ENCODE data around the gene PPID. TPM values are rescaled to one million over a fixed set of nuclear protein-coding genes. Genes with fewer than 3 reads are reported as not detected.
"Not testable (repeated sequence)": the region's sequence is repeated elsewhere in the genome, so short reads cannot be mapped to it uniquely, and the experiment has no call there.

The PPID gene
- total RNA-seq, 2 experiments from 2014 or later, result 70.8 to 78.2 TPM

DNA sequence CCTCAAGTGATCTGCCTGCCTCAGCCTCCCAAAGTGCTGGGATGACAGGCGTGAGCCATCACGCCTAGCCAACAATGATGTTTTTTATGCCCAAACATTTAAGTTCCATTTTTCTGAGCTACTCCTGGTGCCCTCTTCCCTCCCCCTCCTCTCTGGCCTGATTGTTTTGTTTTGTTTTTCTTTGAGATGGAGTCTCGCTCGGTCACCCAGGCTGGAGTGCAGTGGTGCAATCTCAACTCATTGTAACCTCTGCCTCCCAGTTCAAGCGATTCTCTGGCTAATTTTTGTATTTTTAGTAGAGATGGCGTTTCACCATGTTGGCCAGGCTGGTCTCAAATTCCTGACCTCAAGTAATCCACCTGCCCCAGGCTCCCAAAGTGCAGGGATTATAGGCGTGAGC is 32.6 kb upstream of the PPID start:
- DNase-seq, H3K9me3 Mint-ChIP-seq, H3K27ac Mint-ChIP-seq, H3K4me3 Mint-ChIP-seq, H3K4me1 Mint-ChIP-seq, H3K36me3 Mint-ChIP-seq: not testable (repeated sequence)
- H3K27me3 Mint-ChIP-seq, result peaks cover 15% of the 10 kb centered on the region

DNA sequence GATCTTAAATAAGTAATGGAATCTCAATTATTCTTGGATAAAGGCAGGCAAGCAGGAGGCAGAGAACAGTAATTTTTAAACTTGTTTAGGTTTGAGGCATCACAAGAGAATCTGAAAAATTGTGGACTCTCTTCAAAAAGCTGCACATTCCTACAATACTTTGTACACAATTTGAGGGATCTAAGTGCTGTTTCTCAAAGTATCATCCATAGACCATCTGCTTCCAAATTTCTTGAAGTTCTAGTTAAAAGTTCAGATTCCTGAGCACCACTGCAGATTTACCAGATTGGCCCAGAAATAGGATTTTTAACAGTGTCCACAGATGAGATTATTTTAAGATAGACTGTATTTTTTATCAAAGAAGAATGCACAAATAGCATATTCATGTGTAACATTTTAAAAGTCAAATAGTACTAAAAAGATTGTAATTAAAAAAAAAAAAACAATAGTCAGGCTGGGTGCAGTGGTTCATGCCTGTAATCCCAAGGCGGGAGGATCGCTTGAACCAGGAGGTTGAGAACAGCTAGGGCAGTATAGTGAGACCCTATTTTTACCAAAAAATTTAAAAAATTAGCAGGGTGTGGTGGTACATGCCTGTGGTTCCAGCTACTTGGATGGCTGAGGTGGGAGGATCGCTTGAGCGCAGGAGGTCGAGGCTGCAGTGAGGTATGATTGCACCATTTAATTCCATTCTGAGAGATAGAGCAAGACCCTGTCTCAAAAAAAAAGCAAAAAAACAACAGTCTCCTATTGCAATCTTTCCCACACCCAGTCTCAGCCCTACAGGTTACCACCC is 31.4 kb upstream of the PPID start:
- H3K9me3 Mint-ChIP-seq, result peaks cover 2% of the 10 kb centered on the region
- no peak overlapping the region for H3K27ac Mint-ChIP-seq
- H3K36me3 Mint-ChIP-seq, result peaks cover 3% of the 10 kb centered on the region
- H3K27me3 Mint-ChIP-seq, result peaks cover 13% of the 10 kb centered on the region
- H3K4me3 Mint-ChIP-seq, result no peak overlapping the region
- no peak for DNase-seq
- no peaks in the 10 kb centered on the region for H3K4me1 Mint-ChIP-seq

GRCh38 chr4:158750379-158750778 is 27.2 kb upstream of the PPID start:
- Mint-ChIP-seq H3K4me3 (no peak overlapping the region), H3K36me3 (peaks cover 1% of the 10 kb centered on the region), H3K27me3 (no peaks in the 10 kb centered on the region), H3K4me1 (no peaks in the 10 kb centered on the region), H3K9me3 (no peaks in the 10 kb centered on the region), H3K27ac (no peak overlapping the region)
- DNase-seq, result no peak

DNA sequence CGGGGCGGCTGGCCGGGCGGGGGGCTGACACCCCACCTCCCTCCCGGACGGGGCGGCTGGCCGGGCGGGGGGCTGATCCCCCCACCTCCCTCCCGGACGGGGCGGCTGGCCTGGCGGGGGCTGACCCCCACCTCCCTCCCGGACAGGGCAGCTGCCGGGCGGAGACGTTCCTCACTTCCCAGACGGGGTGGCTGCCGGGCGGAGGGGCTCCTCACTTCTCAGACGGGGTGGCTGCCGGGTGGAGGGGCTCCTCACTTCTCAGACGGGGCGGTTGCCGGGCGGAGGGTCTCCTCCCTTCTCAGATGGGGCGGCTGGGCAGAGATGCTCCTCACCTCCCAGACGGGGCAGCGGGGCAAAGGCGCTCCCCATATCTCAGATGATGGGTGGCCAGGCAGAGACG is 23.3 kb upstream of the PPID start:
- H3K27me3 Mint-ChIP-seq, H3K4me1 Mint-ChIP-seq, H3K9me3 Mint-ChIP-seq, H3K27ac Mint-ChIP-seq, DNase-seq, H3K4me3 Mint-ChIP-seq, H3K36me3 Mint-ChIP-seq: not testable (repeated sequence)

DNA sequence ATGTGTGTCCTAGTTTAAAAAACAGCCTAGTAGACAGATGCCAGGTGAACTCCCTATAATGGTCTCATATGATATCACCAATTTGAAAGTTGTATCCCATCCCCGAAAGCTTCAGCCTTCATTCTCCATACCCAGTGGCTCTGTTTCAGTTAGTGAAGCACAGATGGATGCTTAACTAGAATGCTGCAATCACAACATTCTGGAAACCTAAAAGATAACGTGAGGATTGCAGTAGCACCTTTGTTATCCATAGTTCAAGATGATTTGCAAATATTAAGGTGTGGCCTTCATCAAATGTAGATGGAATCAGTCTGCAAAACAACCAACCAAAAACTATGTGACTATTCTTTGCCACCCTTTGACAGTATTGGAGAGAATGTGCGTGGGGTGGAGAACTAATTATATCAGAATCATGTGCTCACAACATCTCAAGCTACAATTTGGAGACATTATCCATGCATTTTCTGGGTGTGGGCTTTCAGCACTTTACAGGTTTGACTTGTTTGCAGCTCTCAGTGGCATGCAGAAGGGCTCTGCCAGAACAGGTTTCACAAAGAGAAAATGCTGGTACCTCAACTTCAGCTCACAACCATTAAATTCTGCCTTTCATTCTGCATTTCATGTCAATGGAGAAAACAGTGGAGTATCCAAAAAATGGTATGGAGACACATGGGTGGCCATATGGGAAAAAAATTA is 18.3 kb upstream of the PPID start:
- no peak overlapping the region for H3K27ac Mint-ChIP-seq
- no peaks in the 10 kb centered on the region for H3K4me1 Mint-ChIP-seq
- no peak overlapping the region for H3K4me3 Mint-ChIP-seq
- peaks cover 6% of the 10 kb centered on the region for H3K27me3 Mint-ChIP-seq
- H3K36me3 Mint-ChIP-seq, result no peaks in the 10 kb centered on the region
- no peaks in the 10 kb centered on the region for H3K9me3 Mint-ChIP-seq
- no peak for DNase-seq

- Mint-ChIP-seq H3K4me3 (no peak overlapping the region), H3K27ac (no peak overlapping the region), H3K27me3 (peaks cover 8% of the 10 kb centered on the region), H3K4me1 (no peaks in the 10 kb centered on the region), H3K9me3 (no peaks in the 10 kb centered on the region), H3K36me3 (no peaks in the 10 kb centered on the region)
- DNase-seq, result no peak
These were observed 16.4 kb upstream of the PPID start for GRCh38 chr4:158739600-158739999.

DNA sequence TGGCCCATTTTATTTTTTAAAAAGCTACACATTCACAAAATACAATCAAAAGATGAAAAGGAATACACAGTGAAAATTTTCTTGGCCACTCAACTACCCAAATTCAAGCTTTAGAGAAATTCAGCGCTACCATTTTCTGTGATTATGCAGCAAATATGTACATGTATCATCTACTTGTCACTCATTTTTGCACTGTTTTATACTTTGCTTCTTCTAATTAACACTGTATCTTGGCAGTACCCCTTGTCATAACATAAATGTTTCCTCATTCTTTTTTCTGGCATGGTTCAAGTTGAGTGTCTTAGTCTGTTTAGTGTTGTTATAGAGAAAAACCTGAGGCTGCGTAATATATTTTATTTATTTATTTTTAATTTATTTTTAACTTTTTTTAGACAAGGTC is 15.7 kb upstream of the PPID start:
- peaks cover 8% of the 10 kb centered on the region for H3K27me3 Mint-ChIP-seq
- H3K9me3 Mint-ChIP-seq, result no peaks in the 10 kb centered on the region
- no peak for DNase-seq
- no peak overlapping the region for H3K4me3 Mint-ChIP-seq
- H3K36me3 Mint-ChIP-seq, result no peaks in the 10 kb centered on the region
- no peak overlapping the region for H3K27ac Mint-ChIP-seq
- no peaks in the 10 kb centered on the region for H3K4me1 Mint-ChIP-seq

GRCh38 chr4:158729716-158730559 is 6.7 kb upstream of the PPID start:
- Mint-ChIP-seq H3K4me3 (no peak overlapping the region), H3K9me3 (no peaks in the 10 kb centered on the region), H3K4me1 (peaks cover 16% of the 10 kb centered on the region), H3K36me3 (no peaks in the 10 kb centered on the region), H3K27me3 (peaks cover 39% of the 10 kb centered on the region), H3K27ac (no peak overlapping the region)
- DNase-seq, result peak; percentile 36

GRCh38 chr4:158728236-158728635 is 5.0 kb upstream of the PPID start:
- peaks cover 24% of the 10 kb centered on the region for H3K4me1 Mint-ChIP-seq
- H3K4me3 Mint-ChIP-seq, result no peak overlapping the region
- no peaks in the 10 kb centered on the region for H3K9me3 Mint-ChIP-seq
- no peak overlapping the region for H3K27ac Mint-ChIP-seq
- no peak for DNase-seq
- peaks cover 39% of the 10 kb centered on the region for H3K27me3 Mint-ChIP-seq
- no peaks in the 10 kb centered on the region for H3K36me3 Mint-ChIP-seq

DNA sequence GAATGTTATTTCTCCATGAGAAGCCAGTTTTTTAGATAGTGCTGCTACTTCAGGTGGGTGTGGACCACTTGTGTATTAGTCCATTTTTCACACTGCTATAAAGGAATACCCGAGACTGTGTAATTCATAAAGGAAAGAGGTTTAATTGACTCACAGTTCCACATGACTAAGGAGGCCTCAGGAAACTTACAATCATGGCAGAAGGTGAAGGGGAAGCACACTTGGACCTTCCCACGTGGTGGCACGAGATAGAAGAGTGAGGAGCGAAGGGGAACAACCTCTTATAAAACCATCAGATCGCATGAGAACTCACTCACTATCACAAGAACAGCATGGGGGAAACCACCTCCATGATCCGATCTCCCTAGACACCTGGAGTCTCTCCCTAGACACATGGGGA is 3.4 kb upstream of the PPID start:
- no peaks in the 10 kb centered on the region for H3K9me3 Mint-ChIP-seq
- DNase-seq, result no peak
- no peak overlapping the region for H3K4me3 Mint-ChIP-seq
- H3K4me1 Mint-ChIP-seq, result peaks cover 26% of the 10 kb centered on the region
- H3K27ac Mint-ChIP-seq, result no peak overlapping the region
- H3K27me3 Mint-ChIP-seq, result peaks cover 31% of the 10 kb centered on the region
- peaks cover 10% of the 10 kb centered on the region for H3K36me3 Mint-ChIP-seq

DNA sequence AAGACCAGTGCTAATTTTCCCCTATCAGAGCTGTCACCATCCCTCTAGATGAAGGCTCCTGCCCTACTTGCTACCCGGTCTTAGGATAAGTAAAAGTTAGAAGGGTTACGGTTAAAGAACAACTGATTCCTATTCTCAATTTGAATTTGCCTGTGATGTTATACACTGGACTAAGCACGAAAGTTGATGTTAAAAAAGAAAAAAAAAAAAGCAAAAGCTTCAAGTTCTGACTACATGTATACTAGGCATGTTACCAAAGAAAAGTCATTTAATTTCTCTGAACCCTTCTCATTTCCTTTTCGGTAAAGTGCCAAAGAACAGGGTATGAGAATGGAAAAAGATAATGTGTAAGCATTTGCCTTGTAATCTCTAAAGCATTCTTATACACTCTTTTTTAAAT is 1.4 kb upstream of the PPID start:
- DNase-seq, result no peak
- Mint-ChIP-seq H3K4me1 (peaks cover 31% of the 10 kb centered on the region), H3K27me3 (peaks cover 22% of the 10 kb centered on the region), H3K4me3 (peak overlapping the region; percentile 34), H3K9me3 (no peaks in the 10 kb centered on the region), H3K36me3 (peaks cover 27% of the 10 kb centered on the region), H3K27ac (peak overlapping the region; percentile 45)

DNA sequence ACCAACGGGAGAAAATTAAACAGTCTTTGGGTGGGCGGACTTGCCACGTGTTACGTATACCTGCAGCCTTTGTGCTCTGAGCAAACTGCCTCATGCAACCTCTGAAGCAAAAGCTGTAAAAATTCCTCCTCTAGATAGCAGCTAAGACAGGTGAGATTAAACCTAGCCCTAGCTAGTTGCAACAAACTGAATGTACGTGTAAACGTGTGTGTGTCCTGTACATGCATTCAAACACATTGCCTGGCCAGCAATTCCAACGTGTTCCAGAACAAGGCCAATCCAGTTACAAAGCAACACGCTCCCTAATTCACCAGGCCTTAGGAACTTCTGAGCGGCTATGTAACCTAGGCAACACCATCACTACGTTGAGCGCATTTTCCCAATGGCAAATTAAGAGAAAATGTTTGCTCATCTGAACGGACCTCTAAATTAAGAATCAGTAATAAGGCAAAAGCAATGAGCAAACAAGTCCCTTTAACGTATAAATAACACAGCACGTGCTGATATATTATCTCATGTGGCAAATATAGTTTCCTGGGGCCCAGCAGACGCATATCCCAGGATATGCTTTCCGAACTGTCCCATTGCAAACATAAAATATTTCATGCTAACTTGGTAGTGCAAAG is 792 bp downstream of the PPID start:
- H3K36me3 Mint-ChIP-seq, result peaks cover 41% of the 10 kb centered on the region
- peak overlapping the region; percentile 99 for H3K27ac Mint-ChIP-seq
- peaks cover 31% of the 10 kb centered on the region for H3K4me1 Mint-ChIP-seq
- peak; percentile 15 for DNase-seq
- H3K4me3 Mint-ChIP-seq, result peak overlapping the region; percentile 96
- H3K9me3 Mint-ChIP-seq, result no peaks in the 10 kb centered on the region
- peaks cover 5% of the 10 kb centered on the region for H3K27me3 Mint-ChIP-seq

- H3K4me1 Mint-ChIP-seq, result peaks cover 28% of the 10 kb centered on the region
- DNase-seq, result no peak
These were observed 1.5 kb downstream of the PPID start for GRCh38 chr4:158721680-158722079.

GRCh38 chr4:158715802-158716201 is 7.4 kb downstream of the PPID start:
- peaks cover 16% of the 10 kb centered on the region for H3K4me1 Mint-ChIP-seq
- H3K4me3 Mint-ChIP-seq, result no peak overlapping the region
- peak overlapping the region; percentile 31 for H3K27ac Mint-ChIP-seq
- no peak for DNase-seq
- no peaks in the 10 kb centered on the region for H3K27me3 Mint-ChIP-seq
- H3K36me3 Mint-ChIP-seq, result peaks cover 61% of the 10 kb centered on the region
- H3K9me3 Mint-ChIP-seq, result no peaks in the 10 kb centered on the region

More at GRCh38 chr4:158721680-158722079, 1.5 kb downstream of the PPID start:
- peak overlapping the region; percentile 99 for H3K27ac Mint-ChIP-seq
- peaks cover 46% of the 10 kb centered on the region for H3K36me3 Mint-ChIP-seq
- H3K27me3 Mint-ChIP-seq, result peaks cover 5% of the 10 kb centered on the region
- peak overlapping the region; percentile 96 for H3K4me3 Mint-ChIP-seq
- H3K9me3 Mint-ChIP-seq, result no peaks in the 10 kb centered on the region

- Mint-ChIP-seq H3K4me3 (no peak overlapping the region), H3K36me3 (peaks cover 61% of the 10 kb centered on the region), H3K9me3 (no peaks in the 10 kb centered on the region), H3K4me1 (peaks cover 15% of the 10 kb centered on the region), H3K27me3 (no peaks in the 10 kb centered on the region), H3K27ac (no peak overlapping the region)
- no peak for DNase-seq
These were observed 8.3 kb downstream of the PPID start for GRCh38 chr4:158714937-158715336.
